Breast epithelium (tissue), 3 donors: Measurements from ENCODE around the gene PSMA8.

Source experiments
- POLR2AphosphoS5 ChIP-seq, 3 donors: sonication (generic); formaldehyde crosslinking; IDR thresholded peaks; one replicate each; pipeline ENCODE4 v1.6.1; 2017; ENCODE audit warnings: antibody characterized with exemption in 3 of 3
- TF ChIP-seq, protein P1 (sequence below), 3 donors: fragments of 450-650 bp; IDR thresholded peaks; one replicate each; pipeline ENCODE4 v1.5.1; 2016 to 2017; ENCODE audit warnings: antibody characterized with exemption in 3 of 3, mild to moderate bottlenecking in 3 of 3, moderate library complexity in 3 of 3

DNA sequence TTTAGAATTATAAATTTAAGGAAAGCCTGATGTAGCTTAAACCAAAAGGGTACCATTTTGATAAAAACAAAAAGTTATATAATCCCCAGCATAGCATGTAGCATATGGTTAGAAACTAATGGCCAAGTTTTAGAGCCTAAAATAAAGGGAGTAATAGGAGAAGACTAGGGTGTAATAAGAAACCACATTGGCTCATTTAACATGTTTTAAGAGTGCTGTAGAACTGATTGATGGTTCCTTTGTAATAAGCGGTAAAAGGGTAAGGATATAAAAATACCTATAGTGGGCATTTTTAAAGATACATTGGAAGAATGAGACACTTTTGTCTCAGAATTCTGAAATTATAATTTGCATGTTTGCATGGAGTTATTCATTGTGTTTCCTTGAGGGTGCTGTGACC is 1.9 kb downstream of the PSMA8 start:
- TF ChIP-seq POLR2AphosphoS5 (IDR thresholded peaks at IDR 0.05): no peak
- TF ChIP-seq, protein P1, sequence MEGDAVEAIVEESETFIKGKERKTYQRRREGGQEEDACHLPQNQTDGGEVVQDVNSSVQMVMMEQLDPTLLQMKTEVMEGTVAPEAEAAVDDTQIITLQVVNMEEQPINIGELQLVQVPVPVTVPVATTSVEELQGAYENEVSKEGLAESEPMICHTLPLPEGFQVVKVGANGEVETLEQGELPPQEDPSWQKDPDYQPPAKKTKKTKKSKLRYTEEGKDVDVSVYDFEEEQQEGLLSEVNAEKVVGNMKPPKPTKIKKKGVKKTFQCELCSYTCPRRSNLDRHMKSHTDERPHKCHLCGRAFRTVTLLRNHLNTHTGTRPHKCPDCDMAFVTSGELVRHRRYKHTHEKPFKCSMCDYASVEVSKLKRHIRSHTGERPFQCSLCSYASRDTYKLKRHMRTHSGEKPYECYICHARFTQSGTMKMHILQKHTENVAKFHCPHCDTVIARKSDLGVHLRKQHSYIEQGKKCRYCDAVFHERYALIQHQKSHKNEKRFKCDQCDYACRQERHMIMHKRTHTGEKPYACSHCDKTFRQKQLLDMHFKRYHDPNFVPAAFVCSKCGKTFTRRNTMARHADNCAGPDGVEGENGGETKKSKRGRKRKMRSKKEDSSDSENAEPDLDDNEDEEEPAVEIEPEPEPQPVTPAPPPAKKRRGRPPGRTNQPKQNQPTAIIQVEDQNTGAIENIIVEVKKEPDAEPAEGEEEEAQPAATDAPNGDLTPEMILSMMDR (IDR thresholded peaks at IDR 0.05): no peak
